SK-N-MC (cell line): Measurements from ENCODE around the gene RUSF1.
"Not testable (repeated sequence)": the region's sequence is repeated elsewhere in the genome, so short reads cannot be mapped to it uniquely, and the experiment has no call there.

ENCODE experiments used
- DNase-seq: peaks from one replicate; pipeline ENCODE4 v3.0.0-alpha.2; 2011; ENCODE audit warnings: low read depth, low spot score
- H3K27ac ChIP-seq: fragments of 200-600 bp; sonication (generic); 2 replicates; pipeline ENCODE4 v1.5.1; 2016; ENCODE audit warnings: mixed run types
- H3K36me3 ChIP-seq: fragments of 200-600 bp; sonication (generic); 2 replicates; pipeline ENCODE4 v1.6.1; 2017; ENCODE audit warnings: antibody characterized with exemption, low read length, mixed read lengths; ENCODE audit not compliant: insufficient read depth
- H3K4me3 ChIP-seq: fragments of 200-600 bp; sonication (generic); 2 replicates; pipeline ENCODE4 v1.5.1; 2016
- H3K9ac ChIP-seq: fragments of 200-600 bp; sonication (generic); 2 replicates; pipeline ENCODE4 v1.8.0; 2017; ENCODE audit warnings: mixed run types, mixed read lengths; ENCODE audit not compliant: insufficient read length
- H3K9me3 ChIP-seq: fragments of 200-600 bp; sonication (generic); 2 replicates; pipeline ENCODE4 v1.6.1; 2017; ENCODE audit warnings: low read depth, mild to moderate bottlenecking, antibody characterized with exemption, low read length, moderate library complexity, mixed read lengths
- EZH2 ChIP-seq: fragments of 200-600 bp; sonication (generic); IDR thresholded peaks from one replicate; pipeline ENCODE4 v1.6.1; 2017; ENCODE audit warnings: antibody characterized with exemption
- FOXP2 ChIP-seq: optimal IDR thresholded peaks from 2 replicates; pipeline ENCODE3; 2011; ENCODE audit warnings: mild to moderate bottlenecking, moderate library complexity; ENCODE audit not compliant: insufficient read depth; ENCODE audit errors: extremely low read length, control extremely low read depth
- POLR2AphosphoS5 ChIP-seq: IDR thresholded peaks from 2 replicates; pipeline ENCODE4 v1.6.1; 2012; ENCODE audit warnings: mild to moderate bottlenecking, low read depth, low read length, borderline replicate concordance

Gene RUSF1

GRCh38 chr16:31532120-31532519, 23.9 kb upstream of the RUSF1 start:
- H3K9ac ChIP-seq, result no peak overlapping the region
- DNase-seq, result no peak
- TF ChIP-seq POLR2AphosphoS5 (no peak), FOXP2 (no peak), EZH2 (no peak)
- no peaks in the 10 kb centered on the region for H3K36me3 ChIP-seq
- H3K9me3 ChIP-seq, result no peaks in the 10 kb centered on the region
- no peak overlapping the region for H3K27ac ChIP-seq
- no peak overlapping the region for H3K4me3 ChIP-seq

GRCh38 chr16:31531096-31531495, 22.9 kb upstream of the RUSF1 start:
- Histone ChIP-seq H3K36me3 (no peaks in the 10 kb centered on the region), H3K9ac (no peak overlapping the region)

GRCh38 chr16:31530405-31530804, 22.2 kb upstream of the RUSF1 start:
- no peak overlapping the region for H3K4me3 ChIP-seq
- TF ChIP-seq POLR2AphosphoS5, result no peak
- no peak for TF ChIP-seq FOXP2
- no peak for TF ChIP-seq EZH2
- no peak overlapping the region for H3K27ac ChIP-seq
- H3K36me3 ChIP-seq, result no peaks in the 10 kb centered on the region
- no peaks in the 10 kb centered on the region for H3K9me3 ChIP-seq
- no peak for DNase-seq
- H3K9ac ChIP-seq, result no peak overlapping the region

More at GRCh38 chr16:31531096-31531495, 22.9 kb upstream of the RUSF1 start:
- Histone ChIP-seq H3K4me3 (no peak overlapping the region), H3K27ac (no peak overlapping the region), H3K9me3 (no peaks in the 10 kb centered on the region)
- no peak for DNase-seq
- no peak for TF ChIP-seq POLR2AphosphoS5
- no peak for TF ChIP-seq EZH2
- TF ChIP-seq FOXP2, result no peak

- no peaks in the 10 kb centered on the region for H3K36me3 ChIP-seq
- H3K9me3 ChIP-seq, result no peaks in the 10 kb centered on the region
- no peak overlapping the region for H3K9ac ChIP-seq
- no peak for TF ChIP-seq POLR2AphosphoS5
- TF ChIP-seq FOXP2, result no peak
- TF ChIP-seq EZH2, result no peak
- peak overlapping the region; percentile 45 for H3K4me3 ChIP-seq
- DNase-seq, result no peak
- no peak overlapping the region for H3K27ac ChIP-seq
Measured at GRCh38 chr16:31529937-31530312, 21.7 kb upstream of the RUSF1 start.

- H3K4me3 ChIP-seq, result peak overlapping the region; percentile 45
- H3K27ac ChIP-seq, result no peak overlapping the region
- no peak overlapping the region for H3K9ac ChIP-seq
- no peaks in the 10 kb centered on the region for H3K36me3 ChIP-seq
- H3K9me3 ChIP-seq, result no peaks in the 10 kb centered on the region
- TF ChIP-seq EZH2, result no peak
- no peak for DNase-seq
Measured at GRCh38 chr16:31529108-31529936, 21.1 kb upstream of the RUSF1 start.

- H3K9me3 ChIP-seq, result no peaks in the 10 kb centered on the region
- DNase-seq, result no peak
- TF ChIP-seq POLR2AphosphoS5 (no peak), FOXP2 (no peak), EZH2 (no peak)
- peak overlapping the region; percentile 35 for H3K4me3 ChIP-seq
- no peak overlapping the region for H3K27ac ChIP-seq
- H3K9ac ChIP-seq, result no peak overlapping the region
- H3K36me3 ChIP-seq, result no peaks in the 10 kb centered on the region
Measured at GRCh38 chr16:31528523-31529107, 20.4 kb upstream of the RUSF1 start.

GRCh38 chr16:31527734-31528274, 19.6 kb upstream of the RUSF1 start, which contains the start of gene AHSP:
Gene AHSP, plus strand, starts transcription at chr16:31527900. Its CDS starts 240 bp downstream, at chr16:31528140.
- no peaks in the 10 kb centered on the region for H3K36me3 ChIP-seq
- no peak for TF ChIP-seq EZH2
- no peak for TF ChIP-seq FOXP2
- no peak for TF ChIP-seq POLR2AphosphoS5
- H3K9ac ChIP-seq, result no peak within 1 kb of the TSS
- H3K27ac ChIP-seq, result no peak within 1 kb of the TSS
- no peaks in the 10 kb centered on the region for H3K9me3 ChIP-seq
- DNase-seq, result no peak
- H3K4me3 ChIP-seq, result peak within 1 kb of the TSS; percentile 35

GRCh38 chr16:31525113-31525512, 16.9 kb upstream of the RUSF1 start:
- DNase-seq, result no peak
- no peaks in the 10 kb centered on the region for H3K9me3 ChIP-seq
- H3K4me3 ChIP-seq, result no peak overlapping the region
- no peak overlapping the region for H3K27ac ChIP-seq
- no peaks in the 10 kb centered on the region for H3K36me3 ChIP-seq
- H3K9ac ChIP-seq, result no peak overlapping the region
- no peak for TF ChIP-seq FOXP2
- no peak for TF ChIP-seq EZH2
- no peak for TF ChIP-seq POLR2AphosphoS5

GRCh38 chr16:31523768-31524167, 15.6 kb upstream of the RUSF1 start:
- H3K27ac ChIP-seq, H3K4me3 ChIP-seq, DNase-seq, H3K9ac ChIP-seq, H3K36me3 ChIP-seq, H3K9me3 ChIP-seq: not testable (repeated sequence)
